Measurements from ENCODE around the gene ATAD3C. TPM values are rescaled to one million over a fixed set of nuclear protein-coding genes. Genes with fewer than 3 reads are reported as not detected.
"Not testable (repeated sequence)": the region's sequence is repeated elsewhere in the genome, so short reads cannot be mapped to it uniquely, and the experiment has no call there.

The ATAD3C gene
- total RNA-seq, 1 donor from 2014 or later, result not detected

DNA sequence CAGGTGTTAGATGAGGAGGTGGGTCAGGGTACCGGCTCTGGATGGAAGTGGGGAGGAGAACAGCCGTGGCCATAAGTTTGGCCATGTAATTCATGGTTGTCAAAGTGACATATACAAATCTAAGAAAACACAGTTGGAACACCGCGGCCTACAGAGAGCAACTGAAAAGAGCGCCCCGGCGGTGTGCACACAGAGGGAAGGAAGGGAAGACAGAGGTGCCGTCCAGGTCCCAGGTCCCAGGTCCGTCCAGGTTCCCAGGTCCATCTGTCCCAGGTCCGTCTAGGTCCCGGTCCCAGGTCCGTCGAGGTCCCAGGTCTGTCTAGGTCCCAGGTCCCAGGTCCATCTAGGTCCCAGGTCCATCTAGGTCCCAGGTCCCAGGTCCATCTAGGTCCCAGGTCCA is 37.9 kb upstream of the ATAD3C start:
- peaks cover 4% of the 10 kb centered on the region for H3K27me3 Mint-ChIP-seq (ENCODE audit: insufficient read depth, low read depth)
- H3K9me3 Mint-ChIP-seq, result peaks cover 3% of the 10 kb centered on the region
- H3K27ac Mint-ChIP-seq, result peak overlapping the region; percentile 34
- Histone ChIP-seq H3K4me2 (no peak overlapping the region), H3K4me1 (peaks cover 22% of the 10 kb centered on the region), H3K27me3 (no peaks in the 10 kb centered on the region), H3K9ac (no peak overlapping the region), H4K20me1 (ENCODE audit: low read depth) (peaks cover 34% of the 10 kb centered on the region), H2AFZ (replicated peaks) (no peak overlapping the region), H3K4me3 (no peak overlapping the region), H3K36me3 (no peaks in the 10 kb centered on the region), H3K79me2 (ENCODE audit: low read depth) (peaks cover 42% of the 10 kb centered on the region), H3F3A (ENCODE audit: low read depth) (peaks cover 32% of the 10 kb centered on the region), H3K27ac (no peak overlapping the region), H3K9me3 (ENCODE audit: low read depth) (no peaks in the 10 kb centered on the region)
- DNase-seq (ENCODE audit: low spot score), result no peak
- peaks cover 22% of the 10 kb centered on the region for H3K4me1 Mint-ChIP-seq
- no peak overlapping the region for H3K4me3 Mint-ChIP-seq
- TF ChIP-seq, protein P1, sequence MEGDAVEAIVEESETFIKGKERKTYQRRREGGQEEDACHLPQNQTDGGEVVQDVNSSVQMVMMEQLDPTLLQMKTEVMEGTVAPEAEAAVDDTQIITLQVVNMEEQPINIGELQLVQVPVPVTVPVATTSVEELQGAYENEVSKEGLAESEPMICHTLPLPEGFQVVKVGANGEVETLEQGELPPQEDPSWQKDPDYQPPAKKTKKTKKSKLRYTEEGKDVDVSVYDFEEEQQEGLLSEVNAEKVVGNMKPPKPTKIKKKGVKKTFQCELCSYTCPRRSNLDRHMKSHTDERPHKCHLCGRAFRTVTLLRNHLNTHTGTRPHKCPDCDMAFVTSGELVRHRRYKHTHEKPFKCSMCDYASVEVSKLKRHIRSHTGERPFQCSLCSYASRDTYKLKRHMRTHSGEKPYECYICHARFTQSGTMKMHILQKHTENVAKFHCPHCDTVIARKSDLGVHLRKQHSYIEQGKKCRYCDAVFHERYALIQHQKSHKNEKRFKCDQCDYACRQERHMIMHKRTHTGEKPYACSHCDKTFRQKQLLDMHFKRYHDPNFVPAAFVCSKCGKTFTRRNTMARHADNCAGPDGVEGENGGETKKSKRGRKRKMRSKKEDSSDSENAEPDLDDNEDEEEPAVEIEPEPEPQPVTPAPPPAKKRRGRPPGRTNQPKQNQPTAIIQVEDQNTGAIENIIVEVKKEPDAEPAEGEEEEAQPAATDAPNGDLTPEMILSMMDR (IDR thresholded peaks at IDR 0.05), result no peak
- no peak for TF ChIP-seq EZH2phosphoT487 (IDR thresholded peaks at IDR 0.05)
- TF ChIP-seq EZH2 (IDR thresholded peaks at IDR 0.05), result no peak
- H3K36me3 Mint-ChIP-seq, result peaks cover 12% of the 10 kb centered on the region

DNA sequence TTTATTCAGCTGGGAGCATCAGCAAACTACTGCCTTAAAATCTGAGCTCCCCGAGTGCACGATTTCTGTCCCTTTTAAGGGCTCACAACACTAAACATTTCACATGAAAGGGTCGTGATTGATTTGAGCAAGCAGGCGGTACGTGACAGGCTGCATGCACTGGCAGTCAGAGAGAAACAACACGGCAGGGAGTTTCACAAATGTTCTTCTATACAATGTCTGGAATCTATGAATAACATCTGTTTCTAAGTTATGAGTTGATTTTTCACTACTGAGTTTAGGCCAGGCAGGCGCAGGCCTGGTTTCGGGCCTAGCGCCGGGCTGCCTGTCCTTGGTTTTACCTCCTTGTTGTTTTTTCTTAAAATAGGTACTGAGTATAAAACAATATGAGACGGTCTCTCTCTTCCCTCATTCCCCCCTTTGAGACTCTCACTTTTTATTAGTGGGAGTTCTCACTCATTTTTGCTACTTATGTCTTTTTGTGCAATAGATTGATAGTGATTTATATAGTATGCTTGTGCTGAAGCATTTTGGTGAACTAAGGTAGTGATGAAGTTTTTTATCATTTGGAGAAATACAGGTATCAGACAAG is 37.1 kb upstream of the ATAD3C start:
- H3K9me3 ChIP-seq (ENCODE audit: low read depth); H2AFZ ChIP-seq (replicated peaks); H3K9ac ChIP-seq; H3K27me3 Mint-ChIP-seq (ENCODE audit: insufficient read depth, low read depth); H3K4me2 ChIP-seq; H3K27me3 ChIP-seq; H3K9me3 Mint-ChIP-seq; H3K27ac ChIP-seq; DNase-seq (ENCODE audit: low spot score); H3K36me3 ChIP-seq; H3K27ac Mint-ChIP-seq; H3K4me3 ChIP-seq: not testable (repeated sequence)
- Histone ChIP-seq H3F3A (ENCODE audit: low read depth) (peaks cover 33% of the 10 kb centered on the region), H3K4me1 (peaks cover 22% of the 10 kb centered on the region), H3K79me2 (ENCODE audit: low read depth) (peaks cover 35% of the 10 kb centered on the region), H4K20me1 (ENCODE audit: low read depth) (peaks cover 34% of the 10 kb centered on the region)
- Mint-ChIP-seq H3K4me3 (peak overlapping the region; percentile 43), H3K4me1 (peaks cover 25% of the 10 kb centered on the region), H3K36me3 (peaks cover 12% of the 10 kb centered on the region)

DNA sequence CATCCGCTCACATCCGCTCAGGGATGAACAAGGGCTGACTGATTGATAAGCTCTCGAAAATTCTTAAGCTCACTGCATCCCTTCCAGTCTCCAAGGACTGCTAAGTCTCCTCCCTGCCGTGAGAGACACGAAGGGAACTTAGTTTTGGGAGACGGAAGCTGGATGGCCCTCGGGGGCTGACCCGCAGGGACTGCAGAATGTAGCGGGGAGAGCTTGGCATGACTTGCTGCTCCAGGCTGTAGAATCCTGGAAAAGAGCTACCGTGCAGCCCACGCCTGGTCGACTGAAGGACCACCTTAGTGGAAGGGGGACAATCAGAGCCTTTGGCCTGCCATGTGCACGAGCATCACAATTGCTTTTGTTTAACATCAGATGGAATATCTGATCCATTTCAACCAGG is 33.7 kb upstream of the ATAD3C start:
- Histone ChIP-seq H3K4me1 (peaks cover 1% of the 10 kb centered on the region), H3K9me3 (ENCODE audit: low read depth) (no peaks in the 10 kb centered on the region), H3K27me3 (no peaks in the 10 kb centered on the region), H2AFZ (replicated peaks) (no peak overlapping the region), H3K4me2 (no peak overlapping the region), H4K20me1 (ENCODE audit: low read depth) (peaks cover 3% of the 10 kb centered on the region), H3K36me3 (no peaks in the 10 kb centered on the region), H3K9ac (no peak overlapping the region), H3K79me2 (ENCODE audit: low read depth) (peaks cover 6% of the 10 kb centered on the region), H3F3A (ENCODE audit: low read depth) (peaks cover 19% of the 10 kb centered on the region), H3K27ac (no peak overlapping the region), H3K4me3 (no peak overlapping the region)
- Mint-ChIP-seq H3K4me1 (peaks cover 27% of the 10 kb centered on the region), H3K27ac (no peak overlapping the region), H3K36me3 (peaks cover 4% of the 10 kb centered on the region), H3K4me3 (no peak overlapping the region), H3K27me3 (ENCODE audit: insufficient read depth, low read depth) (peaks cover 2% of the 10 kb centered on the region), H3K9me3 (peaks cover 3% of the 10 kb centered on the region)
- no peak for TF ChIP-seq EZH2 (IDR thresholded peaks at IDR 0.05)
- TF ChIP-seq, protein P1 (IDR thresholded peaks at IDR 0.05), result no peak
- TF ChIP-seq EZH2phosphoT487 (IDR thresholded peaks at IDR 0.05), result no peak
- DNase-seq (ENCODE audit: low spot score), result no peak

DNA sequence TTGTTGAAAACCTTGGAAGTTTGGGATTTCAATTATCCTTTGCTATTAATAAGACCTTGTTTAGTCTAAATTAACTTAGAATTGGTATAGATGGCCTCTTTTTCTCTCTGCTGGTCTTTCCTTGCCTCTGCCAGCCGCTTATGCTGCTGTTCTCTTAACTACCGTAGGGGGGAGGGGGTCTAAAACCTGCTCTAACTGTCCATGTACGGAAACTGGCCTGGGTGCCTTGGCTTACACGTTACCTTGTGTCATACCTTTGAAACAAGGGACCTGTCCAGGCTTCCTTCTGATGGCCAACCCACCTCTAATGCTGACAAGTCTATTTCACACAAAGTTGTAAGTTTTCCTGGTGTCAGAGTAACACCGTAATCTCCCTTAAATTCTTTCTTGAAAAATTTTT is 32.1 kb upstream of the ATAD3C start:
- H3K9me3 Mint-ChIP-seq; H3K27me3 ChIP-seq; H3K4me3 ChIP-seq; H3K36me3 Mint-ChIP-seq; H3K9me3 ChIP-seq (ENCODE audit: low read depth); H3K36me3 ChIP-seq; DNase-seq (ENCODE audit: low spot score); H3K79me2 ChIP-seq (ENCODE audit: low read depth); H3K9ac ChIP-seq; H3K27me3 Mint-ChIP-seq (ENCODE audit: insufficient read depth, low read depth); H2AFZ ChIP-seq (replicated peaks); H3K4me2 ChIP-seq; H3K27ac ChIP-seq; H4K20me1 ChIP-seq (ENCODE audit: low read depth): not testable (repeated sequence)
- H3F3A ChIP-seq (ENCODE audit: low read depth), result peaks cover 14% of the 10 kb centered on the region
- H3K4me1 ChIP-seq, result peaks cover 16% of the 10 kb centered on the region
- peaks cover 27% of the 10 kb centered on the region for H3K4me1 Mint-ChIP-seq
- peak overlapping the region; percentile 52 for H3K4me3 Mint-ChIP-seq
- H3K27ac Mint-ChIP-seq, result peak overlapping the region; percentile 99

DNA sequence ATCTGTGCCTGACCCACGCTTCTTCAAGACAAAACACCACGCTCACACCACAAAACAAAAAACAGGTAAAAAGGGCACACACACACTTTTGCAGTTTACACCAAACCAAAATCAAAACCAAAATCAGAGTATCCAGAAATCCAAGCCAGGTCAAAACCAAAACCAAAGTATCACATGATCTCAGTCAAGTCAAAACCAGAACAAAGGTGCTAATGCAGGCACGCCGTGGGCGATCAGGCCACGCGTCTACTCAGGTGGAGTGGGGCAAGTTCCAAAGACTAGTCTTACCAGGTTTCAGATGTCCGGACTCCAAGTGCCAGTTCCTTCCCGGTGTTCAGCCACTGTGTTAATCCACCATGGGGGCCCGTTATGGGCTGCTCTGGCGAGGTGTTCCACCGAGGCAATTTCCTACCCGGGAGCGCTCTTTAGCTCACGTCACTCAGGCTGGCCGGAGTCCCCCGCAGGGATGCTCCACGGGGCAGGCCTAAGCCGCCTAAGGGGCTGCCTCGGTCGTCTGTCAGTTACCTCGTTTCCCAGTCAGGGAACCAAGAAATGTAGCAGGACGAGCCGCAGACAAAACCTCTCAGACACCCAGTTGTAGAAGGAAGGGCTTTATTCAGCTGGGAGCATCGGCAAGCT is 31.5 kb upstream of the ATAD3C start:
- not testable (repeated sequence) for H3K36me3 Mint-ChIP-seq; H3K9me3 ChIP-seq (ENCODE audit: low read depth); H2AFZ ChIP-seq (replicated peaks); H3K27me3 ChIP-seq; DNase-seq (ENCODE audit: low spot score); H3K36me3 ChIP-seq; H4K20me1 ChIP-seq (ENCODE audit: low read depth); H3K27ac ChIP-seq; H3K9me3 Mint-ChIP-seq; H3K4me2 ChIP-seq; H3K4me3 ChIP-seq; H3K79me2 ChIP-seq (ENCODE audit: low read depth); H3K27me3 Mint-ChIP-seq (ENCODE audit: insufficient read depth, low read depth); H3K9ac ChIP-seq
- Histone ChIP-seq H3K4me1 (peaks cover 16% of the 10 kb centered on the region), H3F3A (ENCODE audit: low read depth) (peaks cover 14% of the 10 kb centered on the region)
- Mint-ChIP-seq H3K4me3 (peak overlapping the region; percentile 52), H3K27ac (peak overlapping the region; percentile 99), H3K4me1 (peaks cover 29% of the 10 kb centered on the region)

All from neural progenitor cell (in vitro differentiated cells).